Left ventricle myocardium inferior (tissue), 1 donor: ENCODE data around the gene RBFOX1. TPM values are rescaled to one million over a fixed set of nuclear protein-coding genes. Genes with fewer than 3 reads are reported as not detected.

ENCODE experiments used
- DNase-seq: peaks from one replicate; pipeline ENCODE4 v3.0.0-alpha.2; 2020
- H3K27ac ChIP-seq: fragments of 200-600 bp; replicated peaks from 2 replicates; pipeline ENCODE4 v1.8.0; 2021
- H3K27me3 ChIP-seq: fragments of 200-600 bp; 2 replicates; pipeline ENCODE4 v1.8.0; 2021; ENCODE audit warnings: low read depth
- H3K36me3 ChIP-seq: fragments of 200-600 bp; 2 replicates; pipeline ENCODE4 v1.8.0; 2021
- H3K4me1 ChIP-seq: fragments of 200-600 bp; 2 replicates; pipeline ENCODE4 v1.8.0; 2021
- H3K4me3 ChIP-seq: fragments of 200-600 bp; 2 replicates; pipeline ENCODE4 v1.8.0; 2021; ENCODE audit warnings: mild to moderate bottlenecking, moderate library complexity
- H3K9me3 ChIP-seq: fragments of 200-600 bp; replicated peaks from 2 replicates; pipeline ENCODE4 v1.8.0; 2021
- intact Hi-C: fragments of 100-400 bp; cut with micrococcal nuclease; formaldehyde crosslinking; loops from one replicate; pipeline ENCODE4 v1.11.0; 2022
- long read RNA-seq: library from polyadenylated mRNA; unstranded; transcript quantifications from one replicate; pipeline ENCODE4 v2.0.0, GENCODE V29; 2021
- total RNA-seq: library from RNA; stranded (reverse); fragmentation: NEBNext Ultra II Directional; extraction: Animal tissue kit (Norgen Biotek cat#: 25700); gene quantifications from one replicate; pipeline ENCODE4 v1.2.1, GENCODE V29; 2021
- TF ChIP-seq, protein P1 (sequence below): fragments of 200-600 bp; IDR thresholded peaks from 2 replicates; pipeline ENCODE4 v1.8.0; 2021; ENCODE audit warnings: antibody characterized with exemption, mild to moderate bottlenecking, borderline replicate concordance
- donor health status: DM: no; HTN: yes; CAD: no; lungs with severe emphysema.

RBFOX1 gene
- total RNA-seq, result 71.8 TPM
- long read RNA-seq, transcript RBFOX1-201 (13 exons, 3,268 nt), result major isoform, 11 of 47 reads
- long read RNA-seq, partial matches to known transcripts, result 7 of 47 reads
- long read RNA-seq, other reads (novel, unspliced or antisense), result 25 of 47 reads

GRCh38 chr16:7332611-7333010 lies at the start of gene RBFOX1:
TSS of gene RBFOX1 (plus strand) at chr16:7332845.
- Histone ChIP-seq H3K27ac (peak within 1 kb of the TSS; percentile 90), H3K4me1 (peaks cover 41% of the 10 kb centered on the region), H3K36me3 (no peaks in the 10 kb centered on the region), H3K27me3 (no peaks in the 10 kb centered on the region), H3K9me3 (no peaks in the 10 kb centered on the region), H3K4me3 (peak within 1 kb of the TSS; percentile 68)
- TF ChIP-seq, protein P1, sequence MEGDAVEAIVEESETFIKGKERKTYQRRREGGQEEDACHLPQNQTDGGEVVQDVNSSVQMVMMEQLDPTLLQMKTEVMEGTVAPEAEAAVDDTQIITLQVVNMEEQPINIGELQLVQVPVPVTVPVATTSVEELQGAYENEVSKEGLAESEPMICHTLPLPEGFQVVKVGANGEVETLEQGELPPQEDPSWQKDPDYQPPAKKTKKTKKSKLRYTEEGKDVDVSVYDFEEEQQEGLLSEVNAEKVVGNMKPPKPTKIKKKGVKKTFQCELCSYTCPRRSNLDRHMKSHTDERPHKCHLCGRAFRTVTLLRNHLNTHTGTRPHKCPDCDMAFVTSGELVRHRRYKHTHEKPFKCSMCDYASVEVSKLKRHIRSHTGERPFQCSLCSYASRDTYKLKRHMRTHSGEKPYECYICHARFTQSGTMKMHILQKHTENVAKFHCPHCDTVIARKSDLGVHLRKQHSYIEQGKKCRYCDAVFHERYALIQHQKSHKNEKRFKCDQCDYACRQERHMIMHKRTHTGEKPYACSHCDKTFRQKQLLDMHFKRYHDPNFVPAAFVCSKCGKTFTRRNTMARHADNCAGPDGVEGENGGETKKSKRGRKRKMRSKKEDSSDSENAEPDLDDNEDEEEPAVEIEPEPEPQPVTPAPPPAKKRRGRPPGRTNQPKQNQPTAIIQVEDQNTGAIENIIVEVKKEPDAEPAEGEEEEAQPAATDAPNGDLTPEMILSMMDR, result no peak
- intact Hi-C loops, result no loop called here
- DNase-seq, result no peak

DNA sequence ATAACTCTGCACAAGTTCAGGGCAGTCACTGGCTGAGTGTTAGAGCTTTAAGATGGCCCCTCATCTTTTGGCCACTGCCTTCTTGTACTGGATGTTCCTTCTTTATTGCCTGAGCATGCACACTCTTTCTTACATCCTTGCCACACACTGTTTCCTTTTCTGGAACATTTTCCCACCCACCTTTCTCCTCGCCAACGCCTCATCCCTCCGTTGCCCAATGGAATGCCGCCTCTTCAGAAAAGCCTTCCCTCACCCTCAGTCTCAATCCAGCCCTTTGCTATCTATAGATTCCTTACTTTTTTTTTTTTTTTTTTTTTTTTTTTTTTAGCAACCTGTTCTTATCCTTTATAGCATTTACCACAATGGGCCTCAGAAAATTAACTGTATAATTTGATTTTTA lies 47.9 kb upstream of the RBFOX1 start:
- H3K9me3 ChIP-seq, result peaks cover 12% of the 10 kb centered on the region
- no peaks in the 10 kb centered on the region for H3K36me3 ChIP-seq
- no peak overlapping the region for H3K27ac ChIP-seq
- H3K27me3 ChIP-seq, result no peaks in the 10 kb centered on the region
- intact Hi-C loops, result no loop called here
- no peak for DNase-seq
- TF ChIP-seq, protein P1, result no peak
- no peaks in the 10 kb centered on the region for H3K4me1 ChIP-seq
- H3K4me3 ChIP-seq, result no peak overlapping the region

DNA sequence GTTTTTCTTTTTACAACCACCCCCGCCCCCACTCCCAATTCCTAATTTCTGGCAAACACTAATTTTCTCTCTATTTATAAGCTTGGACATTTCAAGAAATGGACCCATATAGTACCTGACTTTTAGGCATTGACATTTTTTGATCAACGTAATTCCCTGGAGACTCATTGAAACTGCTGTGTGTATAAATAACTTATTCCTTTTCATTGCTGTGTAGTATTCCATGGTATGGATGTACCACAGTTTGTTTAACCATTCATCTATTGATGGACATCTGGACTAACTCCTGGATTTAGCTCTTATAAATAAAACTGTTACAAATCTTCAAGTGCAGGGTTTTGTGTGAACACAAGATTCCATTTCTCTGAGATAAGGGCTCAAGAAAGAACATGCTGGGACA lies 47.1 kb upstream of the RBFOX1 start:
- H3K4me3 ChIP-seq, result no peak overlapping the region
- peaks cover 12% of the 10 kb centered on the region for H3K9me3 ChIP-seq
- H3K4me1 ChIP-seq, result no peaks in the 10 kb centered on the region
- H3K27ac ChIP-seq, result no peak overlapping the region
- DNase-seq, result no peak
- no peaks in the 10 kb centered on the region for H3K36me3 ChIP-seq
- intact Hi-C loops, result no loop called here
- TF ChIP-seq, protein P1, result no peak
- H3K27me3 ChIP-seq, result no peaks in the 10 kb centered on the region

- Histone ChIP-seq H3K4me3 (no peak overlapping the region), H3K36me3 (no peaks in the 10 kb centered on the region), H3K27me3 (no peaks in the 10 kb centered on the region), H3K4me1 (no peaks in the 10 kb centered on the region), H3K27ac (no peak overlapping the region), H3K9me3 (peaks cover 12% of the 10 kb centered on the region)
- DNase-seq, result no peak
- TF ChIP-seq, protein P1, result no peak
- intact Hi-C loops, result no loop called here
Observed at GRCh38 chr16:7289299-7289698, 43.3 kb upstream of the RBFOX1 start.

- H3K27me3 ChIP-seq, result no peaks in the 10 kb centered on the region
- TF ChIP-seq, protein P1, result no peak
- no peak for DNase-seq
- no peaks in the 10 kb centered on the region for H3K36me3 ChIP-seq
- H3K4me1 ChIP-seq, result no peaks in the 10 kb centered on the region
- no peak overlapping the region for H3K4me3 ChIP-seq
- H3K27ac ChIP-seq, result no peak overlapping the region
- H3K9me3 ChIP-seq, result peaks cover 5% of the 10 kb centered on the region
- intact Hi-C loops, result no loop called here
Observed at GRCh38 chr16:7290682-7291081, 42.0 kb upstream of the RBFOX1 start.
